ENCODE results near the gene MITF.

The MITF gene

GRCh38 chr3:69842351-69842750 lies 103.1 kb downstream of the MITF start:
- no peak for DNase-seq

- DNase-seq: no peak
Measured at GRCh38 chr3:69842789-69843188, 103.5 kb downstream of the MITF start.

- no peak for DNase-seq
Measured at GRCh38 chr3:69844706-69845105, 105.4 kb downstream of the MITF start.

GRCh38 chr3:69847303-69847702 lies 108.0 kb downstream of the MITF start:
- no peak for DNase-seq

GRCh38 chr3:69848113-69848512 lies 108.8 kb downstream of the MITF start:
- no peak for DNase-seq

GRCh38 chr3:69850849-69851248 lies 111.6 kb downstream of the MITF start:
- DNase-seq: no peak

- DNase-seq: no peak
Measured at GRCh38 chr3:69853027-69853426, 113.8 kb downstream of the MITF start.

- DNase-seq: peak in 1 of 2 experiments; percentile 2
Measured at GRCh38 chr3:69855436-69856162, 116.3 kb downstream of the MITF start.

- no peak for DNase-seq
Measured at GRCh38 chr3:69856965-69857705, 117.9 kb downstream of the MITF start.

- DNase-seq: no peak
Measured at GRCh38 chr3:69861556-69861955, 122.3 kb downstream of the MITF start.

- DNase-seq: no peak
Measured at GRCh38 chr3:69864141-69864540, 124.9 kb downstream of the MITF start.

- no peak for DNase-seq
Measured at GRCh38 chr3:69864766-69865165, 125.5 kb downstream of the MITF start.

- no peak for DNase-seq
Measured at GRCh38 chr3:69865925-69866679, 126.8 kb downstream of the MITF start.

GRCh38 chr3:69866988-69867720 lies 127.9 kb downstream of the MITF start:
- no peak for DNase-seq

GRCh38 chr3:69867941-69868505 lies 128.8 kb downstream of the MITF start:
- no peak for DNase-seq

GRCh38 chr3:69868841-69869420 lies 129.7 kb downstream of the MITF start:
- no peak for DNase-seq

- DNase-seq: no peak
Measured at GRCh38 chr3:69869643-69870042, 130.4 kb downstream of the MITF start.

- no peak for DNase-seq
Measured at GRCh38 chr3:69871251-69871650, 132.0 kb downstream of the MITF start.

- no peak for DNase-seq
Measured at GRCh38 chr3:69871868-69872267, 132.6 kb downstream of the MITF start.

GRCh38 chr3:69872783-69873378 lies 133.6 kb downstream of the MITF start:
- DNase-seq: no peak

- no peak for DNase-seq
Measured at GRCh38 chr3:69876073-69876472, 136.8 kb downstream of the MITF start.

- no peak for DNase-seq
Measured at GRCh38 chr3:69878254-69878653, 139.0 kb downstream of the MITF start.
